Epithelial cell of esophagus (primary cell): ENCODE data around the gene RGS12.

ENCODE experiments used
- DNase-seq: peaks from one replicate; pipeline ENCODE4 v3.0.0; 2010; ENCODE audit warnings: low read depth
- H3K4me3 ChIP-seq: 2 replicates; pipeline ENCODE4 v1.5.1; 2011; ENCODE audit warnings: mild to moderate bottlenecking, low read length, control low read depth
- CTCF ChIP-seq: IDR thresholded peaks from 2 replicates; pipeline ENCODE4 v1.5.1; 2011; ENCODE audit warnings: low read depth, mild to moderate bottlenecking, low read length, control low read depth, inconsistent platforms; ENCODE audit not compliant: insufficient read depth; ENCODE audit errors: missing control alignments

The RGS12 gene

DNA sequence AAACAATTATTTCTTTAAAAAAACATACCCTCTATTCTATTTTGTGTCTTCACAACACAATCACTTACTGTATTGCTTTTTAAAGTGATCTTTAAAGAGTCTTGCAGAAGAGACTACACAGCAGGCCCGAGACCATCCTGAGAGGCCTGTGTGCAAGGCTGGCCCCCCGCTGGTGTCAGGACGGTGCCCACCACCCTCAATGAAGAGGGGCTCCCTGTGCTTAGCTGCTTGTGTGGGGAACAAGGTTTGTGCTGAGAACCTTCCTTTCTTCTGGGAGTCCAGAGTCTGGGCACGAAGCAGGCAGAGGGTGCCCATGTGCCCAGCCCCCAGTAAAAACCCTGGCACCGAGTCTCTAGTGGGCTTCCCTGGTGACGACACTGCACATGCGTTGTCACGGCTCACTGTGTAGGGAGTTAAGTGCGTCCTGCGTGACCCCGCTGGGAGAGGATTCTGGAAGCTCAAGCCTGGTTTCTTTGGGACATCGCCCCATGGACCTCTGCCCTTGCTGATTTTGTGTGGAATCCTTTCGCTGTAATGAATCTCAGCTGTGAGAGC, 22.0 kb downstream of the RGS12 start:
- no peak for DNase-seq
- no peak for TF ChIP-seq CTCF
- no peak overlapping the region for H3K4me3 ChIP-seq

- no peak for DNase-seq
- H3K4me3 ChIP-seq: no peak overlapping the region
- no peak for TF ChIP-seq CTCF
These were observed 22.7 kb downstream of the RGS12 start for GRCh38 chr4:3315566-3315965.

- no peak overlapping the region for H3K4me3 ChIP-seq
- no peak for TF ChIP-seq CTCF
- DNase-seq: no peak
These were observed 23.3 kb downstream of the RGS12 start for GRCh38 chr4:3316146-3316545.

DNA sequence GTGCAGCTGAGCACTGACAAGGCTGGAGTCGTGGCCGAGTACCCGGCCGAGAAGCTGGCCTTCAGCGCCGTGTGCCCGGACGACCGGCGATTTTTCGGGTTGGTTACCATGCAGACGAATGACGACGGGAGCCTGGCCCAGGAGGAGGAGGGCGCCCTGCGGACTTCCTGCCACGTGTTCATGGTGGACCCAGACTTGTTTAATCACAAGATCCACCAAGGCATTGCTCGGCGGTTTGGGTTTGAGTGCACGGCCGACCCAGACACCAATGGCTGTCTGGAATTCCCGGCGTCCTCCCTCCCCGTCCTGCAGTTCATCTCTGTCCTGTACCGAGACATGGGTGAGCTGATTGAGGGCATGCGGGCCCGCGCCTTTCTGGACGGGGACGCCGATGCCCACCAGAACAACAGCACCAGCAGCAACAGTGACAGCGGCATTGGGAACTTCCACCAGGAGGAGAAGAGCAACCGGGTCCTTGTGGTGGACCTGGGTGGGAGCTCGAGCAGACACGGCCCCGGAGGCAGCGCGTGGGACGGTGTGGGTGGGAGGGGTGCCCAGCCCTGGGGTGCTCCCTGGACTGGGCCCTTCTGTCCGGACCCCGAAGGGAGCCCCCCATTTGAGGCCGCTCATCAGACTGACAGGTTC, 24.3 kb downstream of the RGS12 start:
- no peak overlapping the region for H3K4me3 ChIP-seq
- no peak for TF ChIP-seq CTCF
- no peak for DNase-seq

DNA sequence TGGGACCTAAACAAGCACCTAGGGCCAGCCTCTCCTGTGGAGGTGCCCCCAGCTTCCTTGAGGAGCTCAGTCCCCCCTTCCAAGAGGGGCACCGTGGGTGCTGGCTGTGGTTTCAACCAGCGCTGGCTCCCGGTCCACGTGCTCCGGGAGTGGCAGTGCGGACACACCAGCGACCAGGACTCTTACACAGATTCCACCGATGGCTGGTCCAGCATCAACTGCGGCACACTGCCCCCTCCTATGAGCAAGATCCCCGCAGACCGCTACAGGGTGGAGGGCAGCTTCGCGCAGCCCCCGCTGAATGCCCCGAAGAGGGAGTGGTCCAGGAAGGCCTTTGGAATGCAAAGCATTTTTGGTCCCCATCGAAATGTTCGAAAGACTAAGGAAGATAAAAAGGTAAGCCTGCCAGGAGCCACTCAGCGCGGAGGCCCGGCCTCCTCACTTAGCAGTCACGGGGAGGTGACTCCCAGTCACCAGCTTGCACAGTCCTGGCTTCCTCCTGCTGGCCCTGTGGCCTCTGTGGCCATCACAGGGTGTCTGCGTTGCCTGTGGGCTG, 24.9 kb downstream of the RGS12 start:
- DNase-seq: no peak
- TF ChIP-seq CTCF: no peak
- H3K4me3 ChIP-seq: no peak overlapping the region

GRCh38 chr4:3318561-3319021, 25.8 kb downstream of the RGS12 start:
- TF ChIP-seq CTCF: no peak
- no peak overlapping the region for H3K4me3 ChIP-seq
- DNase-seq: no peak

- no peak for TF ChIP-seq CTCF
These were observed 27.7 kb downstream of the RGS12 start for GRCh38 chr4:3320361-3321023.

More at GRCh38 chr4:3320361-3321023, 27.7 kb downstream of the RGS12 start:
- H3K4me3 ChIP-seq: no peak overlapping the region
- DNase-seq: no peak
